Activated CD4-positive, alpha-beta T cell treated with anti-CD3 and anti-CD28 coated beads, Interleukin-2, Interleukin-4, amounts not matched to agents 100 ng/mL and 50 ng/mL, durations not matched to agents 16 hours and 8 hours (primary cell): ENCODE measurements around the gene SLC39A11.
A peak's percentile ranks its signal among the peaks of the same experiment; 100 is the strongest.
"Not testable (repeated sequence)": the region's sequence is repeated elsewhere in the genome, so short reads cannot be mapped to it uniquely, and the experiment has no call there.

Experiments used
- DNase-seq: peaks from one replicate; pipeline ENCODE4 v3.0.0-alpha.2; 2020; ENCODE audit warnings: low spot score

SLC39A11 gene

DNA sequence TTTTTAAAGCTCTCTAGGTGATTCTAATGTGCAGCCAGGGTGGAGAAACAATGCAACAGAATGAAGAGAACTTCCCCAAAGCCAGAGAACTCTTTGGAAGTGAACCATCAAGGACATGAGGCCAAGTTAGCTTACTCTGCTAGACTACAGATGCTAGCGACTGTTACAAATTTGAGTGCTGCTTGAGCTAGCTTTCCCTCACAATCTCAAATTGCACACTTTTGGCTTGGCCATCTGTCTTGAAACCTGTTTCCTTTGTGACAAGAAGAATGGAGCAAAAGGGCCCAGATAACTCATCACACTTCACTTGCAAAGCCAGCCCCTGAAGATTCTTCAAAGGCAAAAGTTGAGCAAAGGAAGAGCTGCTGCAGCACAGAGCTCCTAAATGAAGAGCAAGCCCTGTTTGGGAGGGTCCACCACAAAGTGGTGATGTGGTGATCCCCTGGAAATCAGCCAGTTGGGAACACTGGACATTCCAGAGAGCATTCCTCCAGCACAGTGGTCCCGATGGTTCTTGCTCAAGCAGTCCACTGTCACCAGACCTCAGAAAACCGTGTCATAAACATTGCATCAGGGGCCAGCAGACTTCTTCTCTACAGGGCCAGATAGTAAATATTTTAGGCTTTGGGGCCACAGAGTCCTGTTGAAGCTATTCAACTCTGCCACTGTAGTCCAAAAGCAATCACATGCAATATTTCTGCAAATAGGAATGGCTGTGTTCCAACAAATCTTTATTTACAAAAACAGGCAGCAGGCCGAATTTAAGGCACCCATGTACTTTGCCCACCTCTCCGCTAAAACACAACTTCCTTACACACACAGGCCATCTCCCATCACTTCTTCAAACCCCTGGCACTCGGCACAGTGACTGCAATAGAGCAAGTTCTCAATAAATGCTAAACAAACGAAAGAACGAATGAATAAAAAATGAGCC, 21.2 kb downstream of the SLC39A11 start:
- DNase-seq, result no peak

- no peak for DNase-seq
Measured at GRCh38 chr17:73069841-73070240, 22.6 kb downstream of the SLC39A11 start.

- no peak for DNase-seq
Measured at GRCh38 chr17:73069164-73069770, 23.2 kb downstream of the SLC39A11 start.

DNA sequence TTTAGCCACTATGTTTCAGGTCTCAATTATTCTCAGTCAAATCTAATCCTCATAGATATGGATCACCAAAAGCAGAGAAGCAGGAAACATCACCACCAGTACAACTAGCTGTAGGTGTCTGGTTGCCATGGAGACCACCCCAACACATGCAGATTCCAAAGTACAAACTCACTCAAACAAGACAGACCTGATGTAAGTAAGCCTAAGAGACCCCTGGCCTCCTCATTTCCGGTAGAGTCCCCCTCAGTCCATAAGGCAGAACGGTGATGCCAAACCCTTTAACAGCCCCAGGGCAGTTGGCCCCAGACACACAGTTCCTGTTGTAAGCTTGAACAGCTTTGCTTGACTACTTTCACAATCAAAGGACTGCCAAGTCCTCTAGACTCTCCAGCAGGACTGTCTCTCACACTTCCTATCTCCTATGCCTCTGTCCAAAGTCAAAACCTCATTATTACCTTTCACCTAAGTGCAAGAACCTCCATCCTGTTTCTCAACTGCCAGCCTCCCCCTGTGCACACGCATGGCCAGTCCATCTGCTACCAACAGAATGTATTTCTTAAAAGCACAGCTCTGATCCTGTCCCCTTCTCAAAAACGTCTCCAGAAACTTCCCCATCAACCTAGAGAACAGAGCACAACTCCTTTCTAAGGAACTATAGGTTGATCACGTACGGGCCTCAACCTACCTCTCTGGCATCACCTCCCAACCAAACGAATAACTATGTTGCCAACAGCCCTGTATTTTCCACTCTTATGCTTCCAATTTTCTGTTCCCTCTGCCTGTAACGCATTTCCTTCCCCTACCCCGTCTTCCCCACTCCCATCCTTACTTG, 23.9 kb downstream of the SLC39A11 start:
- DNase-seq, result no peak

- not testable (repeated sequence) for DNase-seq
Measured at GRCh38 chr17:73067699-73068098, 24.8 kb downstream of the SLC39A11 start.

DNA sequence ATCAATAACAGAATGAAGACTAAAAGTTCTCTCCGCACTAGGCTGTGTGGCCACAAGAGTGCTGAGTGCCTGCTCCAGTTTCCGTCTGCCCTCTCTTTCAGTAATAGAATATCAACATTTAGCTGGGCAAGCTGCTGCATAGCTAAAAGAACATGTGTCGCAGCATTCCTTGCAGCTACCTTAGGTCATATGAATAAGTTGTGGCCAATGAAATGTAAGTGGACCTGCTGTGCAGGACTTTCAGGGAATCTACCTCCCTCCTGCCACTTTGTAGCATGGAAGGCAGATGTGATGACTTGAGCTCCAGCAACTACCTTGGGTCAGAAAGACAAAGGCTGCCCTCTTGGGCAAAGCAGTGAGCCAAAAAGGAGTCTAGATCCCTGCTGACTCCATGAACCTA, 25.4 kb downstream of the SLC39A11 start:
- no peak for DNase-seq

GRCh38 chr17:73066148-73066884, 26.2 kb downstream of the SLC39A11 start:
- DNase-seq, result no peak

DNA sequence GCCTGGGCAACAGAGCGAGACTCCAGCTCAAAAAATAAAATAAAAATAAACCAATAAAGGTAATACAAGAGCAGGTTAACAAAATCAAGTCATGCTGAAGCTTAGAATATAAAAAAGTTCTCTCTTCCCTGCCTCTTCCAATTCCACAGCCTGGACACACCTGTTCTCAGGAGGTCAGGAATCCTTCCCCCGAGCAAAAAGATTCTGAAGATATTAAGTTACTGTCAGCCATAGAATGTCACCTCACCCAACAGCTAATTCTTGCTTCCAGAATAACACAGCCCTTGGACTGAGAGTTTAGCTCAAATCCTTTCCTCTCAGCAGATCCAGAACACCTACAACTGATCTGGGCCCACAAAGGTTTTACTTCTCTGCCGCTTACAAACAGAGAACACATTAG, 27.1 kb downstream of the SLC39A11 start:
- DNase-seq, result no peak

DNA sequence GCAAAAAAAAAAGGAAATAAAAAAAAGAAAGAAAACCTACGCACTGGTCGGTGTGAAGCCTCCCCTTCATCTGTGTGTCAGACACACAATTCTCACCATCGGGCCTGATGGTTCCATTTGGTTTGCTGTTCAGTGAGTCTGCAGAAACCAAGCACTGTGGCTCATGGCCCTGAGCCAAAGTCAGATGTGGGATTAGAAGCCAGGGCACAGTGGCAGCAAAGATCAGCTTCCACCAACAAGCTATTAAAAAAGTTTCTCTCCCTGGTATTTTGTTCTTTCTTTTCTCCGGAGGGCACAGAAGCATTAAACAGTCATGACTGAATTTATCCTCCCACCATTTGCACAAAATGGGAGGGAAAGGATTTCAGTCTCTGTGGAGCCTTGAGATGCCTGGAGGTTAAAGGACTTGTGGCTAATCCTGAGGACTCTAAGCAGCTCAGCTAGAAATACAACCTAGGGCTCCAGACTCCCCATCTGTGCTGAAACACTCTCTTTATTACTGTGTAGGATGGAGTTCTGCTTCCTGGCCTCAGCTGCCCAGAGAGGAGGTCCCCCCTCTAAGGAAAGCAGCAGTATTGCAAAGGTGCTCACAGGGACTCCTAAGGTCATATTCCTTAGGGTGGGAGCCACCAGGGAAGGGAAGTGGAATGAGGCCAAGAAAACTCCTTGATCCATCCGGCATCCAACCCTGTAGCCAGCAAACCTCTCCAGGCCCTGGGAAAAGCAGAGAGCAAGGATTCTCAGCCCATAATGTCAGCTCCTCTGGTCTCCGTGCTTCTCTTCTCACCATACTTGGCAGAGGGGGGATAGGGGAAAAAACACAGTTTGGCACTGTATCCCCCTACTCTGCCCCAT, 28.2 kb downstream of the SLC39A11 start:
- DNase-seq, result no peak

DNA sequence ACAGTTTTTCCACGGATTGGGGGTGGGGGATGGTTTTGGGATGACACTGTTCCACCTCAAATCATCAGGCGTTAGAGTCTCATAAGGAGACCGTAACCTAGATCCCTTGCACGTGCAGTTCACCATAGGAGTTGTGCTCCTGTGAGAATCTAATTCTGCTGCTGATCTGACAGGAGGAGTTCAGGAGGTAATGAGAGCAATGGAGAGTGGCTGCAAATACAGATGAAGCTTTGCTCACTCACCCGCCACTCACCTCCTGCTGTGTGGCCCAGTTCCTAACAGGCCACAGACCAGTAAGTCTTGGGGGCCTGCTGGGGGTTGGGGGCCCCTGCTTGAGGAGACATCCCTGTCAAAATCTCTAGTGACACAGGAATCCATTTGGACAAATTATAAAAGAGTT, 29.8 kb downstream of the SLC39A11 start:
- no peak for DNase-seq

- DNase-seq, result no peak
Measured at GRCh38 chr17:73061161-73061560, 31.3 kb downstream of the SLC39A11 start.

DNA sequence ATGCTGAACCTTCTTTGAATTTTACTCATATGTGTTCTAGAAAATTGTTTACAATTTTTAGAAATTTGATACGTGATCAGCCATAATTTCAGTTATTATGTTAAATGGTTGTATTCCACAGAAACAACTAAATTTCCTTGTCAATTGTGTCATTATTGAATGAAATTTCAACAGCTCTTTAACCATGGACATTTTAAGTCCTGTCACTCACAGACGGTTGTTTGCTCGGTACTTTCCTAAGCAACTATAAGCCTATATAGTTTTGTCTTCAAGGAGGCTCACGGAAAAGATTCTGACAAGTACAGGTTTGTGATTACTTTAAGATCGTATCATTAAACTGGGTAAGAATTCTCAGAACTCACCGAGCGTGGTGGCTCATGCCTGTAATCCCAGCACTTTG, 31.8 kb downstream of the SLC39A11 start:
- no peak for DNase-seq

GRCh38 chr17:73059713-73060112, 32.8 kb downstream of the SLC39A11 start:
- DNase-seq, result not testable (repeated sequence)

DNA sequence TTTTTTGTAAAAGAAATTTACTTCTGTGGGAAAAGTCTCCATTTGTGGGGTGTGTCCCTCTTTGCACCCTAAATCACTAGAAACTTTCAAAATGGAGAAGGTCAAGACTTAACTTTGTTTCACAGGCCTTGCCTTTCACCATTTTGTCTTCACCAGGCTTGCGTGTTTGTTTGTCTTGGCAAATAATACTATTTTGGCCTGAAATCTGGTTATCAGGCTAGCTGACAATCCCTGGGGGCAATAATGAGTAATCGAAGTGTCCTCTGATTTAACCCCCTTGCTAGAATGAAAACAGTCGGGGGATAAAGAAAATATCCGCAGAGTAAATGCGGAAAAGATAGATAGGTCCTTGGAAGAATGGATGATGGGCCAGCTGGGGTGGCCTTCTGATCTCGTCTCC, 34.5 kb downstream of the SLC39A11 start:
- DNase-seq, result no peak

- no peak for DNase-seq
Measured at GRCh38 chr17:73057196-73057595, 35.3 kb downstream of the SLC39A11 start.

DNA sequence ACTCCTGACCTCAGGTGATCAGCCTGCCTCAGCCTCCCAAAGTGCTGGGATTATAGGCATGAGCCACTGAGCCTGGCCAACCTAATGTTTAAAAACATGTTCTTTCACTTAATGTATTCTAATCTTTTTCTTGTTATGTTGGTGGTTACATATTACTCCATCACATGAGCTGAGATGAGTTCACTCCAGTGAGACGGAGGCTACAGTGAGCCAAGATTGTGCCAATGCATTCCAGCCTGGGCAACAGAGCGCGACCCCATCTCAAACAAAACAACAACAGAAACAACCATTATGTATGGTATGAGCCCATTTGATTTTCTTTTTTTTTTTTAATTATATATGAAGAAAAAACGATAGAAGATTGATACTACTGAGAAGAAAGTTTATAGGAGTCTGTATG, 39.6 kb downstream of the SLC39A11 start:
- no peak for DNase-seq

DNA sequence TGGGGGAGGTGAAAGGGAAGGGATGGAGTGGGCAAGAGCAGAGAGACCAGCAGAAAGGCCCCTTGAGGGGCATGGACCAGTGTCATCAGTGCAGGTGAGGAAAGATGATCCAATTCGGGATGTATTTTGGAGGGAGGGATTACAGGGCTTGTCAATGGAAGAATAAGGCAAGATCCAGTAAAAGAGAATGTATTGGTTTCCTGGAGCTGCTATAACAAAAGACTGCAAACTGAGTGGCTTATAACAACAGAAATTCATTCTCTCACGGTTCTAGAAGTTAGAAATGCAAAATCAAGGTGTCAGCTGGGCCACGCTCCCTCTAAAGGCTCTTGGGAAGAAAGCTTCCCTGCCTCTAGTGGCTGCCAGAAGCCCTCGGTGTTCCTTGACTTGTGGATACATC, 41.7 kb downstream of the SLC39A11 start:
- no peak for DNase-seq

DNA sequence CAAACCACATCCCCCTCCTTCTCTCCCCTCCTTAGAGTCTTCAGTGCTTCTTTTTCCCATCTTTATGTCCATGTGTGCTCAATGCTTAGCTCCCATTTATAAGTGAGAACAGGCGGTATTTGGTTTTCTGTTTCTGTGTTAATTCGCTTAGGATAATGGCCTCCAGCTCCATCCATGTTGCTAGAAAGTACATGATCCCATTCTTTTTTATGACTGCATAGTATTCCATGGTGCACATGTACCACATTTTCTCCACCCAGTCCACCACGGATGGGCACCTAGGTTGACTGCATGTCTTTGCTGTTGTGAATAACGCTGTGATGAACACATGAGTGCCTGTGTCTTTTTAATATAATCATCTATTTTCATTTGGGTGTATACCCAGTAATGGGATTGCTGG, 44.3 kb downstream of the SLC39A11 start:
- DNase-seq, result no peak

- no peak for DNase-seq
Measured at GRCh38 chr17:73045724-73046123, 46.8 kb downstream of the SLC39A11 start.

GRCh38 chr17:73043686-73044581, 48.6 kb downstream of the SLC39A11 start:
- peak; percentile 17 for DNase-seq
